HG02884 (cell line): Measurements from ENCODE around the gene VWA2.

Experiments
- ATAC-seq: cut with Tn5 transposase; IDR thresholded peaks from one replicate; pipeline ENCODE4 v1.9.1; 2021; ENCODE audit warnings: mild to moderate bottlenecking, moderate library complexity; ENCODE audit not compliant: unreplicated experiment

VWA2 gene

GRCh38 chr10:114340816-114341215 lies 101.8 kb downstream of the VWA2 start:
- ATAC-seq = no peak
